Left lung (tissue), 10 donors: ENCODE measurements around the gene CHST13. TPM values are rescaled to one million over a fixed set of nuclear protein-coding genes. Genes with fewer than 3 reads are reported as not detected.

Source experiments
- ATAC-seq: fragments of 200-7000 bp; cut with Tn5 transposase; one replicate; pipeline ENCODE4 v1.9.1; 2020; ENCODE audit warnings: moderate library complexity
- DNase-seq, 4 donors: peaks; one replicate each; pipeline ENCODE4 v3.0.0-alpha.2; 2013 to 2020
- H3K27ac ChIP-seq, 2 donors: fragments of 200-600 bp; sonication (generic) in 1 of 2; one replicate each; pipeline versions ENCODE4 v1.5.0 to v1.8.0; 2020 to 2021
- H3K27me3 ChIP-seq, 2 donors: fragments of 200-600 bp; sonication (generic) in 1 of 2; one replicate each; pipeline versions ENCODE4 v1.5.0 to v1.8.0; 2020 to 2021
- H3K36me3 ChIP-seq, 2 donors: fragments of 200-600 bp; sonication (generic) in 1 of 2; one replicate each; pipeline versions ENCODE4 v1.5.0 to v1.8.0; 2020 to 2021
- H3K4me1 ChIP-seq, 2 donors: fragments of 200-600 bp; one replicate each; pipeline ENCODE4 v1.8.0; 2021
- H3K4me3 ChIP-seq, 2 donors: fragments of 200-600 bp; sonication (generic) in 1 of 2; one replicate each; pipeline versions ENCODE4 v1.5.0 to v1.8.0; 2020 to 2021; ENCODE audit warnings: mild to moderate bottlenecking in 1 of 2
- H3K9me3 ChIP-seq, 2 donors: fragments of 200-600 bp; sonication (generic) in 1 of 2; one replicate each; pipeline versions ENCODE4 v1.5.0 to v1.8.0; 2020 to 2021
- CTCF ChIP-seq, 2 donors: fragments of 200-600 bp; sonication (generic) in 1 of 2; IDR thresholded peaks; one replicate each; pipeline versions ENCODE4 v1.5.0 to v1.8.0; 2021; ENCODE audit warnings: antibody characterized with exemption in 2 of 2
- intact Hi-C, 2 donors: fragments of 100-400 bp; cut with DNase I; formaldehyde crosslinking; loops; one replicate each; pipeline versions ENCODE4 v1.11.2 to v1.14.2; 2022
- polyA plus RNA-seq, 6 donors: library from polyadenylated mRNA; unstranded; fragments of 120-200 nt; gene quantifications; one replicate each; pipeline ENCODE4 v1.2.1, GENCODE V29; 2013; ENCODE audit not compliant: insufficient read length in 6 of 6
- total RNA-seq, 2 donors: library from RNA; stranded (reverse); fragmentation: NEBNext Ultra II Directional; extraction: Animal tissue kit (Norgen Biotek cat#: 25700); gene quantifications; one replicate each; pipeline ENCODE4 v1.2.1, GENCODE V29; 2021
- donor health status: DM: no; HTN: yes; CAD: no.
- donor health status: DM: no; HTN: no; CAD: no.

CHST13 gene
- total and polyA plus RNA-seq, 8 donors, result 0.11 to 3.0 (median 0.24) TPM

- no peak for TF ChIP-seq CTCF (IDR thresholded peaks at IDR 0.05)
- Histone ChIP-seq H3K27me3 (peaks cover under 1 to 25% of the 10 kb centered on the region in 2 donors), H3K4me3 (no peak overlapping the region), H3K27ac (no peak overlapping the region), H3K4me1 (peaks cover 0 to 14% of the 10 kb centered on the region in 2 donors), H3K9me3 (no peaks in the 10 kb centered on the region), H3K36me3 (no peaks in the 10 kb centered on the region)
- intact Hi-C loops, result no loop called here
- DNase-seq (peak in 2 of 4 donors; percentile 22 to 24), ATAC-seq (no peak)
Measured at GRCh38 chr3:126536126-126536525, 12.2 kb downstream of the CHST13 start.

GRCh38 chr3:126537116-126537729, 13.3 kb downstream of the CHST13 start:
- no peaks in the 10 kb centered on the region for H3K36me3 ChIP-seq
- DNase-seq, result peak in 2 of 4 donors; percentile 24 to 51
- H3K9me3 ChIP-seq, result no peaks in the 10 kb centered on the region
- no peak overlapping the region for H3K4me3 ChIP-seq
- no peak for TF ChIP-seq CTCF (IDR thresholded peaks at IDR 0.05)
- ATAC-seq, result no peak
- intact Hi-C loops, result no loop called here
- peaks cover 12 to 36% of the 10 kb centered on the region in 2 donors for H3K27me3 ChIP-seq
- peaks cover 0 to 16% of the 10 kb centered on the region in 2 donors for H3K4me1 ChIP-seq
- no peak overlapping the region for H3K27ac ChIP-seq

- H3K36me3 ChIP-seq, result no peaks in the 10 kb centered on the region
- peak in 2 of 4 donors; percentile 28 to 34 for DNase-seq
- H3K27me3 ChIP-seq, result peaks cover 12 to 42% of the 10 kb centered on the region in 2 donors
- no peak for TF ChIP-seq CTCF (IDR thresholded peaks at IDR 0.05)
- ATAC-seq, result no peak
- H3K9me3 ChIP-seq, result no peaks in the 10 kb centered on the region
- intact Hi-C loops, result no loop called here
- no peak overlapping the region for H3K27ac ChIP-seq
- no peak overlapping the region for H3K4me3 ChIP-seq
- peaks cover 0 to 16% of the 10 kb centered on the region in 2 donors for H3K4me1 ChIP-seq
Measured at GRCh38 chr3:126537730-126538281, 13.9 kb downstream of the CHST13 start.

- peak in 2 of 4 donors; percentile 26 to 52 for DNase-seq
- no peak overlapping the region for H3K4me3 ChIP-seq
- intact Hi-C loops, result no loop called here
- H3K27me3 ChIP-seq, result peaks cover 12 to 47% of the 10 kb centered on the region in 2 donors
- H3K9me3 ChIP-seq, result no peaks in the 10 kb centered on the region
- no peak for TF ChIP-seq CTCF (IDR thresholded peaks at IDR 0.05)
- no peak overlapping the region for H3K27ac ChIP-seq
- no peak for ATAC-seq
- no peaks in the 10 kb centered on the region for H3K36me3 ChIP-seq
- peaks cover 0 to 16% of the 10 kb centered on the region in 2 donors for H3K4me1 ChIP-seq
Measured at GRCh38 chr3:126538316-126538715, 14.4 kb downstream of the CHST13 start.

GRCh38 chr3:126538966-126539365, 15.0 kb downstream of the CHST13 start:
- Histone ChIP-seq H3K36me3 (no peaks in the 10 kb centered on the region), H3K4me3 (no peak overlapping the region), H3K9me3 (no peaks in the 10 kb centered on the region), H3K27me3 (peaks cover 12 to 48% of the 10 kb centered on the region in 2 donors), H3K4me1 (peaks cover 0 to 16% of the 10 kb centered on the region in 2 donors), H3K27ac (no peak overlapping the region)
- no peak for TF ChIP-seq CTCF (IDR thresholded peaks at IDR 0.05)
- DNase-seq (peak in 1 of 4 donors; percentile 6), ATAC-seq (no peak)
- intact Hi-C loops, result no loop called here
